Smooth muscle cell (in vitro differentiated cells): Measurements from ENCODE around the gene COPE. TPM values are rescaled to one million over a fixed set of nuclear protein-coding genes. Genes with fewer than 3 reads are reported as not detected.

ENCODE experiments used
- DNase-seq: peaks from one replicate; lab custom pipeline; 2025; ENCODE audit not compliant: unreplicated experiment; lab: John Stamatoyannopoulos, UW
- H2AFZ ChIP-seq: fragments of 200-600 bp; sonication (generic); 2 replicates; pipeline ENCODE4 v1.6.0; 2016; ENCODE audit warnings: antibody characterized with exemption, low read depth, mild to moderate bottlenecking
- H3F3A ChIP-seq: fragments of 200-600 bp; sonication (generic); 2 replicates; pipeline ENCODE4 v1.6.0; 2017; ENCODE audit warnings: antibody characterized with exemption, low read depth
- H3K27ac ChIP-seq: fragments of 200-600 bp; sonication (generic); 2 replicates; pipeline ENCODE4 v1.5.1; 2016; ENCODE audit warnings: low read depth, mild to moderate bottlenecking
- H3K27me3 ChIP-seq: fragments of 200-600 bp; sonication (generic); 2 replicates; pipeline ENCODE4 v1.6.1; 2016; ENCODE audit warnings: low read depth, mild to moderate bottlenecking
- H3K36me3 ChIP-seq: fragments of 200-600 bp; sonication (generic); 2 replicates; pipeline ENCODE4 v1.5.1; 2016; ENCODE audit warnings: low read depth
- H3K4me1 ChIP-seq: fragments of 200-600 bp; sonication (generic); 2 replicates; pipeline ENCODE4 v1.5.1; 2016; ENCODE audit warnings: low read depth
- H3K4me2 ChIP-seq: fragments of 200-600 bp; sonication (generic); 2 replicates; pipeline ENCODE4 v1.6.0; 2016; ENCODE audit warnings: mild to moderate bottlenecking
- H3K4me3 ChIP-seq: fragments of 200-600 bp; sonication (generic); 2 replicates; pipeline ENCODE4 v1.5.1; 2016; ENCODE audit warnings: mild to moderate bottlenecking
- H3K79me2 ChIP-seq: fragments of 200-600 bp; sonication (generic); 2 replicates; pipeline ENCODE4 v1.6.0; 2016; ENCODE audit warnings: low read depth, mild to moderate bottlenecking
- H3K9ac ChIP-seq: fragments of 200-600 bp; sonication (generic); 2 replicates; pipeline ENCODE4 v1.6.0; 2016; ENCODE audit warnings: low read depth
- H3K9me3 ChIP-seq: fragments of 200-600 bp; sonication (generic); replicated peaks from 2 replicates; pipeline ENCODE4 v1.5.1; 2016; ENCODE audit warnings: low read depth
- H4K20me1 ChIP-seq: fragments of 200-600 bp; sonication (generic); 2 replicates; pipeline ENCODE4 v1.6.0; 2016; ENCODE audit warnings: low read depth
- CTCF ChIP-seq: fragments of 200-600 bp; sonication (generic); IDR thresholded peaks from 2 replicates; pipeline ENCODE4 v1.5.1; 2017; ENCODE audit warnings: borderline replicate concordance, mild to moderate bottlenecking, antibody characterized with exemption; ENCODE audit not compliant: insufficient read depth, poor library complexity, severe bottlenecking
- WGBS: methylation state at CpG from one replicate; pipeline ENCODE4 v1.1.7; 2016; ENCODE audit warnings: low lambda C conversion rate; 5-methylcytosine and 5-hydroxymethylcytosine counted together
- polyA plus RNA-seq: library from polyadenylated mRNA; unstranded; fragments of >200 nt; fragmentation: Nextera tagmentation; extraction: Ambion mirVana; gene quantifications from 2 replicates; pipeline ENCODE4 v1.2.1, GENCODE V29; 2016
- total RNA-seq: library from RNA; depleted of rRNA; stranded (reverse); fragments of >200 nt; gene quantifications from 2 replicates; pipeline ENCODE4 v1.2.3, GENCODE V29; 2014

Gene COPE
- total and polyA plus RNA-seq, 2 experiments from 2014 or later, result 236 to 497 TPM

- H3K79me2 ChIP-seq, result no peaks in the 10 kb centered on the region
- WGBS, result 91% methylated on average over 20 of the region's 20 CpGs
- H4K20me1 ChIP-seq, result peaks cover 21% of the 10 kb centered on the region
- no peak overlapping the region for H3K9ac ChIP-seq
- no peak for DNase-seq
- no peak overlapping the region for H3K4me3 ChIP-seq
- H3K36me3 ChIP-seq, result no peaks in the 10 kb centered on the region
- no peak overlapping the region for H3K27ac ChIP-seq
- no peak overlapping the region for H2AFZ ChIP-seq
- H3K27me3 ChIP-seq, result no peaks in the 10 kb centered on the region
- H3F3A ChIP-seq, result no peaks in the 10 kb centered on the region
- peaks cover under 1% of the 10 kb centered on the region for H3K4me1 ChIP-seq
- no peak for TF ChIP-seq CTCF
- H3K4me2 ChIP-seq, result no peak overlapping the region
- H3K9me3 ChIP-seq, result no peaks in the 10 kb centered on the region
These were observed 19.3 kb downstream of the COPE start for GRCh38 chr19:18899624-18900560.

GRCh38 chr19:18898607-18899408, 20.4 kb downstream of the COPE start:
- Histone ChIP-seq H3K4me3 (no peak overlapping the region), H3K79me2 (no peaks in the 10 kb centered on the region), H2AFZ (no peak overlapping the region), H3K27me3 (no peaks in the 10 kb centered on the region), H3K36me3 (no peaks in the 10 kb centered on the region), H3K9ac (no peak overlapping the region), H4K20me1 (peaks cover 16% of the 10 kb centered on the region), H3F3A (no peaks in the 10 kb centered on the region), H3K27ac (no peak overlapping the region), H3K9me3 (no peaks in the 10 kb centered on the region), H3K4me2 (no peak overlapping the region), H3K4me1 (peaks cover 9% of the 10 kb centered on the region)
- 84% methylated on average over 16 of the region's 18 CpGs for WGBS
- no peak for DNase-seq
- no peak for TF ChIP-seq CTCF

GRCh38 chr19:18898081-18898606, 21.0 kb downstream of the COPE start:
- no peak overlapping the region for H3K9ac ChIP-seq
- H3K79me2 ChIP-seq, result no peaks in the 10 kb centered on the region
- H3K4me1 ChIP-seq, result peaks cover 9% of the 10 kb centered on the region
- no peak overlapping the region for H2AFZ ChIP-seq
- H3K4me3 ChIP-seq, result no peak overlapping the region
- H3F3A ChIP-seq, result no peaks in the 10 kb centered on the region
- TF ChIP-seq CTCF, result no peak
- peaks cover 16% of the 10 kb centered on the region for H4K20me1 ChIP-seq
- H3K27ac ChIP-seq, result no peak overlapping the region
- H3K36me3 ChIP-seq, result no peaks in the 10 kb centered on the region
- H3K4me2 ChIP-seq, result no peak overlapping the region
- WGBS, result 64% methylated on average over 16 of the region's 18 CpGs
- no peaks in the 10 kb centered on the region for H3K9me3 ChIP-seq
- DNase-seq, result no peak
- H3K27me3 ChIP-seq, result no peaks in the 10 kb centered on the region
